Sigmoid colon (tissue), 7 donors: ENCODE measurements around the gene RASA2. TPM values are rescaled to one million over a fixed set of nuclear protein-coding genes. Genes with fewer than 3 reads are reported as not detected.
A peak's percentile ranks its signal among the peaks of the same experiment; 100 is the strongest.
"Not testable (repeated sequence)": the region's sequence is repeated elsewhere in the genome, so short reads cannot be mapped to it uniquely, and the experiment has no call there.

Source experiments
- DNase-seq: peaks from one replicate; pipeline ENCODE4 v3.0.0-alpha.2; 2019
- H3K27ac ChIP-seq, 4 donors: fragments of 200-600 bp; sonication (generic); one replicate each; pipeline ENCODE4 v1.5.1; 2016 to 2019; ENCODE audit warnings: mild to moderate bottlenecking in 1 of 4
- H3K27me3 ChIP-seq, 3 donors: fragments of 200-600 bp; sonication (generic); one replicate each; pipeline ENCODE4 v1.5.1; 2019; ENCODE audit warnings: mild to moderate bottlenecking in 1 of 3
- H3K36me3 ChIP-seq, 4 donors: fragments of 200-600 bp; sonication (generic); one replicate each; pipeline ENCODE4 v1.5.1; 2016 to 2019
- H3K4me1 ChIP-seq, 4 donors: fragments of 200-600 bp; sonication (generic); one replicate each; pipeline ENCODE4 v1.5.1; 2017 to 2019
- H3K4me3 ChIP-seq, 4 donors: fragments of 200-600 bp; sonication (generic); one replicate each; pipeline ENCODE4 v1.5.1; 2017 to 2019; ENCODE audit warnings: mild to moderate bottlenecking in 2 of 4, moderate library complexity in 1 of 4
- H3K9me3 ChIP-seq, 4 donors: fragments of 200-600 bp in 3 of 4; sonication (generic) in 3 of 4; one replicate each; pipeline versions ENCODE4 v1.5.1 to v1.6.1; 2013 to 2019
- EP300 ChIP-seq, 4 donors: sonication (generic); formaldehyde crosslinking; IDR thresholded peaks; one replicate each; pipeline ENCODE4 v1.6.1; 2017; ENCODE audit warnings: antibody characterized with exemption in 4 of 4
- POLR2A ChIP-seq, 2 donors: fragments of 450-650 bp; IDR thresholded peaks; one replicate each; pipeline ENCODE4 v1.6.1; 2016; ENCODE audit warnings: antibody characterized with exemption in 2 of 2, mild to moderate bottlenecking in 2 of 2, moderate library complexity in 2 of 2
- POLR2AphosphoS5 ChIP-seq, 4 donors: sonication (generic); formaldehyde crosslinking; IDR thresholded peaks; one replicate each; pipeline ENCODE4 v1.6.1; 2017; ENCODE audit warnings: antibody characterized with exemption in 4 of 4
- WGBS, 2 donors: extraction: QIAGEN DNeasy Blood & Tissue Kit; methylation state at CpG; one replicate each; pipeline ENCODE4 v1.1.7; 2013; 5-methylcytosine and 5-hydroxymethylcytosine counted together
- intact Hi-C: fragments of 100-400 bp; cut with DNase I; formaldehyde crosslinking; loops from one replicate; pipeline ENCODE4 v1.15.1; 2023
- polyA plus RNA-seq, 3 donors: library from polyadenylated mRNA; stranded (reverse); fragments of 200-250 nt; gene quantifications; one replicate each; pipeline ENCODE4 v1.2.3, GENCODE V29; 2013
- total RNA-seq, 4 donors: library from RNA; depleted of rRNA; stranded (reverse); fragments of >200 nt; gene quantifications; one replicate each; pipeline ENCODE4 v1.1.0, GENCODE V29; 2016
- TF ChIP-seq, protein P1 (sequence below), 4 experiments: fragments of 450-650 bp in 3 of 4; fragments of 200-600 bp in 1 of 4; IDR thresholded peaks; one replicate each; pipeline ENCODE4 v1.5.1; 2016 to 2019; ENCODE audit warnings: antibody characterized with exemption in 4 of 4, mild to moderate bottlenecking in 3 of 4, moderate library complexity in 2 of 4
- donor health status: healthy with polysubstance abuse.
- donor health status: Bipolar disorder and iron deficiency.
- donor health status: healthy.

Gene RASA2
- total and polyA plus RNA-seq, 7 donors: 3.2 to 20.5 (median 13.0) TPM

DNA sequence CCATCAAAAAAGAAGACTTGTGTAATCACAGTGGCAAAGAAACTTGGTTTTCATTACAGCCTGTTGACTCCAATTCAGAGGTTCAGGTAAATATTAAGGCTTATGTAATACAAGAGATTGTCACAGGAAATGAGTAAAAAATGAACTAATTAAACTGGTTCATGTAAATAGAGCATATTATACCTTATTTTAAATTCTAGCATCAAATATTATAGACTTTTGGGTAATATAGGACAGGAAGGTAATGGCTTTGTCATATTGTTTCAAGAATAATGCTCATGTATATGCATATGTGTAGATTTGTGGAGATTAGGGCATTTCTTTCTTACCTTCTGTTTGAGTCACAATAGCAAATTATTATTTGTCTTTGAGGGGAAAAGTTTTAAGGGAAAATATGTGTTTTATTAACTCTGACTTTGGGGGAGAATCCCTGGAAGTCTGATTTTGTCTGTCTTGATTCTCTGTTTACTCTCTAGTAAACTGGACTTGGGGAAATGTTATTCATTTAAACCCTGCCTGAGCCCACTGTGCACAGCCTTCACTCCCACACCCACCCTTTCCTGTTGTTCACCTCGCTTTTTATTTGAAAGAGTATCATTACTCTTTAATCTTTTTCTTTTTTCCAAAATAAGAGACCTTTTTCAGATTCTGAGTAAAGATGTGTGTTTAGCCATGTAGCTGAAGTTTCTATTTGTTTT is 43.0 kb downstream of the RASA2 start:
- no peak for TF ChIP-seq POLR2A (IDR thresholded peaks at IDR 0.05)
- TF ChIP-seq EP300 (IDR thresholded peaks at IDR 0.05): no peak
- TF ChIP-seq, protein P1, sequence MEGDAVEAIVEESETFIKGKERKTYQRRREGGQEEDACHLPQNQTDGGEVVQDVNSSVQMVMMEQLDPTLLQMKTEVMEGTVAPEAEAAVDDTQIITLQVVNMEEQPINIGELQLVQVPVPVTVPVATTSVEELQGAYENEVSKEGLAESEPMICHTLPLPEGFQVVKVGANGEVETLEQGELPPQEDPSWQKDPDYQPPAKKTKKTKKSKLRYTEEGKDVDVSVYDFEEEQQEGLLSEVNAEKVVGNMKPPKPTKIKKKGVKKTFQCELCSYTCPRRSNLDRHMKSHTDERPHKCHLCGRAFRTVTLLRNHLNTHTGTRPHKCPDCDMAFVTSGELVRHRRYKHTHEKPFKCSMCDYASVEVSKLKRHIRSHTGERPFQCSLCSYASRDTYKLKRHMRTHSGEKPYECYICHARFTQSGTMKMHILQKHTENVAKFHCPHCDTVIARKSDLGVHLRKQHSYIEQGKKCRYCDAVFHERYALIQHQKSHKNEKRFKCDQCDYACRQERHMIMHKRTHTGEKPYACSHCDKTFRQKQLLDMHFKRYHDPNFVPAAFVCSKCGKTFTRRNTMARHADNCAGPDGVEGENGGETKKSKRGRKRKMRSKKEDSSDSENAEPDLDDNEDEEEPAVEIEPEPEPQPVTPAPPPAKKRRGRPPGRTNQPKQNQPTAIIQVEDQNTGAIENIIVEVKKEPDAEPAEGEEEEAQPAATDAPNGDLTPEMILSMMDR (IDR thresholded peaks at IDR 0.05): no peak
- no peak for TF ChIP-seq POLR2AphosphoS5 (IDR thresholded peaks at IDR 0.05)
- no peaks in the 10 kb centered on the region for H3K9me3 ChIP-seq
- intact Hi-C loops: no loop called here
- H3K36me3 ChIP-seq: no peaks in the 10 kb centered on the region
- H3K4me1 ChIP-seq: peaks cover 0 to 7% (median 0%) of the 10 kb centered on the region in 4 donors
- H3K27me3 ChIP-seq: no peaks in the 10 kb centered on the region
- no peak for DNase-seq
- no peak overlapping the region for H3K4me3 ChIP-seq
- 27 to 75% methylated on average over 1 of the region's 1 CpG for WGBS, 2 donors
- peak overlapping the region in 3 of 4 donors; percentile 8 to 31 (median 19) for H3K27ac ChIP-seq

DNA sequence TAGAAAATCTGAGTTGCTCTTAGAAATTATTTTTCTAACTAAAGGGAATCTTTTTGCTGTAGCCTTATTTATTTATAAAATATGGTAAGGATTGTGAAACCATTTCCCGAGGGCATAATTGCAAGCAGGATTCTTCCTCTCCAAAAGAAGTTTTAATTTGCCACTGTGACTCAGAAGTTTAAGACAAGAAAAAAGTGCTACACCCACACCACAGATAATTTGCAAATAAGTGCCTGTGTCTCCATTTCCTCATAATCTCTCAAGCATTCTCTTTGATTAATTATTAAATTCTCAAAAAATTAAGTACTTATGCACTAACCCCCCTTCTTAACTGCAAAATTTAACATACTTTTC is 43.6 kb downstream of the RASA2 start:
- Histone ChIP-seq H3K9me3 (no peaks in the 10 kb centered on the region), H3K27ac (peak overlapping the region in 3 of 4 donors; percentile 8 to 31 (median 19)), H3K4me1 (peaks cover 0 to 7% (median 0%) of the 10 kb centered on the region in 4 donors), H3K36me3 (peaks cover 0 to 2% (median 0%) of the 10 kb centered on the region in 4 donors), H3K4me3 (no peak overlapping the region), H3K27me3 (no peaks in the 10 kb centered on the region)
- intact Hi-C loops: no loop called here
- WGBS, 2 donors: 36 to 64% methylated on average over 1 of the region's 1 CpG
- TF ChIP-seq, protein P1 (IDR thresholded peaks at IDR 0.05): no peak
- TF ChIP-seq POLR2AphosphoS5 (IDR thresholded peaks at IDR 0.05) (no peak), EP300 (IDR thresholded peaks at IDR 0.05) (no peak), POLR2A (IDR thresholded peaks at IDR 0.05) (no peak)
- no peak for DNase-seq

DNA sequence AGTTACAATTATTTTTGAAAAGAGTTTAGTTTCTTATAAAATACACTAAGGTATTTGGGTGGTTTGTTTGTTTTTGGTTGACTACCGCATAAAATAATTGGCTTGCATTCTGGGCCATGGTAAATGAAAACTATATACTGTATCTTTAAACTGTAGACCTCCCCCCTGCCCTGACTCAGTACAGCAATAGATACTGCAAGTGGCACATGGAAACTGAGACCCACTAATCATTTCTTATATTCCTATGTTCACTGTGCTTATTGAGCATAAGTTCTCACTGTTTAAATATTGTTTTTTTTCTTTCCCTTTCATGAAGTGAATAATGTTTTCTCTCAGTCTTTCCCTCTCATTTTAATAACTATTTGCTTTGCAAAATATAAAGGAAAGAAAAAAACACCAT is 45.8 kb downstream of the RASA2 start:
- 95 to 98% methylated on average over 1 of the region's 1 CpG for WGBS, 2 donors
- Histone ChIP-seq H3K9me3 (no peaks in the 10 kb centered on the region), H3K27ac (no peak overlapping the region), H3K27me3 (no peaks in the 10 kb centered on the region), H3K36me3 (peaks cover 0 to 7% (median 0%) of the 10 kb centered on the region in 4 donors), H3K4me3 (no peak overlapping the region), H3K4me1 (no peaks in the 10 kb centered on the region)
- no peak for TF ChIP-seq POLR2A (IDR thresholded peaks at IDR 0.05)
- no peak for TF ChIP-seq POLR2AphosphoS5 (IDR thresholded peaks at IDR 0.05)
- TF ChIP-seq, protein P1 (IDR thresholded peaks at IDR 0.05): no peak
- no peak for TF ChIP-seq EP300 (IDR thresholded peaks at IDR 0.05)
- DNase-seq: no peak
- intact Hi-C loops: no loop called here

DNA sequence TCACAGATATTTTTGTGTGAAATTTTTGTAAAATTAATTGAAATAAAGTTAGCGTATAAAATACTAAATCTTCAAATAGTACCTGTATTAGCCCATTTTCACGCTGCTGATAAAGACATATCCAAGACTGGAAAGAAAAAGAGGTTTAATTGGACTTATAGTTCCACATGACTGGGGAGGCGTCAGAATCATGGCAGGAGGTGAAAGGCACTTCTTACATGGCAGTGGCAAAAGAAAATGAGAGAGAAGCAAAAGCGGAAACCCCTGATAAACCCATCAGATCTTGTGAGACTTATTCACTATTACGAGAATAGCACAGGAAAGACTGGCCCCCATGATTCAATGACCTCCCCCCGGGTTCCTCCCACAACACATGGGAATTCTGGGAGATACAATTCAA is 49.2 kb downstream of the RASA2 start:
- H3K4me3 ChIP-seq, H3K27me3 ChIP-seq, H3K27ac ChIP-seq, intact Hi-C loops, DNase-seq, H3K36me3 ChIP-seq, H3K4me1 ChIP-seq, H3K9me3 ChIP-seq: not testable (repeated sequence)
- whole genome bisulfite sequencing, 2 donors: 97% methylated on average over 6 of the region's 6 CpGs

DNA sequence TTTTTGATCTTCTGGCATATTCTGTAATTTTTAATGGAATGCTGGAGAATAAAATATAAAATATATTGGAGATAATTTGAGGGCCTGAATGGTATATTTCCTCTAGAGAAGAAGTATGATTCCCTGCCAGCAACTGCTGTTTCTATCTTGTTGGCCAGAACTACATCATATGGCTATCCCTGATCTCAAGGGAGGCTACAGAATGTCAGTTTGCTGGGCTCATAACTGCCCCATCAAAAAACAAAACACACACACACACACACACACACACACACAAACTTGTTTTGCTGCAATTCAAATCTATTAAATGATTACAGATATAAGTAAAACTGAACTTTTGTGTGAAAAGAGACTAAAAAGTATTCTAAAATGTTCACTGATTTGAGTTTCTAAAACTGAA is 51.0 kb downstream of the RASA2 start:
- Histone ChIP-seq H3K27me3 (no peaks in the 10 kb centered on the region), H3K9me3 (no peaks in the 10 kb centered on the region)

More for the DNA sequence above, 51.0 kb downstream of the RASA2 start:
- H3K4me3 ChIP-seq: no peak overlapping the region
- no peak overlapping the region for H3K27ac ChIP-seq
- H3K4me1 ChIP-seq: no peaks in the 10 kb centered on the region
- no peak for DNase-seq
- TF ChIP-seq POLR2AphosphoS5 (IDR thresholded peaks at IDR 0.05) (no peak), POLR2A (IDR thresholded peaks at IDR 0.05) (no peak), EP300 (IDR thresholded peaks at IDR 0.05) (no peak)
- TF ChIP-seq, protein P1 (IDR thresholded peaks at IDR 0.05): no peak
- intact Hi-C loops: no loop called here
- H3K36me3 ChIP-seq: peaks cover 0 to 7% (median 0%) of the 10 kb centered on the region in 4 donors
